GM21723 (cell line): ENCODE measurements around the gene CPSF3.
"Not testable (repeated sequence)": the region's sequence is repeated elsewhere in the genome, so short reads cannot be mapped to it uniquely, and the experiment has no call there.

ENCODE experiments used
- ATAC-seq: cut with Tn5 transposase; IDR thresholded peaks from one replicate; pipeline ENCODE4 v1.9.1; 2021; ENCODE audit warnings: mild to moderate bottlenecking, moderate library complexity; ENCODE audit not compliant: unreplicated experiment

The CPSF3 gene

DNA sequence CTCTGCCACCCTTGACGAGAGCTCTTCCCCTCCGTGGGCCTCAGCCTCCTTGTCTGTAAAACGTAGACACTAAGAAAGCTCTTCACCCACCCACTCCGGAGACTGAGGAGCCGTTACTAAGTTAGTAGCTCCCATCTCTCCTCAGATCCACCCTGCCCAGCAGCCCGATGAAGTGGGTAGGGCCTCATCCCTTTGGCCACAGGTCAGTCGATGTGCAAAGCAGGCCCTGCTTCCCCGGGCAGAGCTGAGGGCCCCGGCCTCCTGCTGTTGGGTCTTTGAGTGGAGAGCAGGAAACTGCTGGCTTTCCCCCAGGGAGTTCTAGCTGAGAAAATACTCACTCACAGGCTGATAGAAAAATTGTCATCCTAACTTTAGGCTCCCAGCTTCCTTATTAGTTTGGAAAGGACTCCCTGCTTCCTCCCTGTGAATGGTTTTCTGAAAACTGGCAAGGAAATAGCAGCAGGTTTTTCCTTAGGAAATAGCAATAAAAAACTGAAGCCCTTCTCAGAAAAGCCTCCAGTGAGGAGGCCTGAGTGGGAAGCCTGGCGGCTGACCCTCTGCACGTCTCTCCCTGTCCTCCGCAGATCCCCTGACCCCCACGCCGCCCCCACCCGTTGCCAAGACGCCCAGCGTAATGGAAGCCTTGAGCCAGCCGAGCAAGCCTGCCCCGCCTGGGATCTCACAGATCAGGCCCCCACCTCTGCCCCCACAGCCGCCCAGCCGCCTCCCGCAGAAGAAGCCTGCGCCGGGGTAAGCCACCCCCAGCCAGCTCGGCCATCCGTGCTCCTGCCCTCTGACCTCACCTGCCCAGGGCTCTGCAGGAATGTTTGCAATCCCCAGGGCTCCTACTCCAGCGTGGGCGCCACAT lies 30.3 kb upstream of the CPSF3 start:
- no peak for ATAC-seq

- no peak for ATAC-seq
Measured at GRCh38 chr2:9394816-9395215, 28.6 kb upstream of the CPSF3 start.

GRCh38 chr2:9397201-9397600 lies 26.3 kb upstream of the CPSF3 start:
- no peak for ATAC-seq

DNA sequence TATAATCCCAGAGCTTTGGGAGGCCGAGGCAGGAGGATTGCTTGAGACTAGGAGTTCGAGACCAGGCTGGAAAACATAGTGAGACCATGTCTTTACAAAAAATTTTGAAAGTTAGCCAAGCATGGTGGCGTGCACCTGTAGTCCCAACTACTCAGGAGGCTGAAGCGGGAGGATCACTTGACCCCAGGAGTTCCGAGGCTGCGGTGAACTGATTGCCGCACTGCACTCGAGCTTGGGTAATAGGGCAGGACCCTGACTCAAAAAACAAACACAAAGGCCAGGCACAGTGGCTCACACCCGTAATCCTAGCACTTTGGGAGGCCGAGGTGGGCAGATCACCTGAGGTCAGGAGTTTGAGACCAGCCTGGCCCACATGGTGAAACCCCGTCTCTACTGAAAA lies 25.2 kb upstream of the CPSF3 start:
- not testable (repeated sequence) for ATAC-seq

GRCh38 chr2:9398881-9399780 lies 24.3 kb upstream of the CPSF3 start:
- ATAC-seq = no peak

DNA sequence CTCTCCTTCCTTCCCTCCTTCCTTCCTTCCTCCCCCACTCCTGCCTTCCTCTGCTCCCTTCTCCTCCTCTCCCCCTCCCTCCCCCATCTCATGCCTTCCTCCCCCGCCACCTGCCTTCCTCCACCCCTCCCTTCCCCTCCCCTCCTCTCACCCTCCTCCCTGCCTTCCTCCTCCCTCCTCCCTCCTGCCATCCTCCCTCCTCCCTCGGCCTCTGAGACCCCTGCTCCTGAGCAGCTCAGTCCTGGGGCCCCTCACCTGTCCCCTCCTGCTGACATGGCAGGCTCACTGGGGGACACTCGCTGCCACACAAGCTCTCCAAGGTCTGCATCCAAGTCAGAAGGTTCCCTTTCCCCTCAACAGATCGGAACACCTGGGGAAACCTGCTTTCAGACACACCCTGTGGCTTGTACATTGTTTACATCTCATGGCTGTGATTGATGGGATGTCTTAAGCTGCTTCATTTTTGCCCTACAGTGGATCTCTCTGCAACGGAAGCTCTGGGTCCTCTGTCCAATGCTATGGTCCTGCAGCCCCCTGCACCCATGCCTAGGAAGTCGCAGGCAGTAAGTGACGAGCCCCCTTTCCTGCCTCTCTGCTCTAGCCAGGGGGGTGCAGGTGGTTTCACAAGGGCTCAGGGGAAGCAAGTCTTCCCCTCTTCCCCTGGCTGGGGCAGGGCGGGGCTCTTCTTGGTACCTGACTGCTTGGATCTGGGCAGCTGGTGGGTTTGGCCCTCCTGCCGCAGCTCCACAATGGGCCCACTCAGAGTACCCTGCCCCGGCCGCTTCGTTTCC lies 23.0 kb upstream of the CPSF3 start:
- ATAC-seq = no peak

- no peak for ATAC-seq
Measured at GRCh38 chr2:9401059-9401547, 22.4 kb upstream of the CPSF3 start.

DNA sequence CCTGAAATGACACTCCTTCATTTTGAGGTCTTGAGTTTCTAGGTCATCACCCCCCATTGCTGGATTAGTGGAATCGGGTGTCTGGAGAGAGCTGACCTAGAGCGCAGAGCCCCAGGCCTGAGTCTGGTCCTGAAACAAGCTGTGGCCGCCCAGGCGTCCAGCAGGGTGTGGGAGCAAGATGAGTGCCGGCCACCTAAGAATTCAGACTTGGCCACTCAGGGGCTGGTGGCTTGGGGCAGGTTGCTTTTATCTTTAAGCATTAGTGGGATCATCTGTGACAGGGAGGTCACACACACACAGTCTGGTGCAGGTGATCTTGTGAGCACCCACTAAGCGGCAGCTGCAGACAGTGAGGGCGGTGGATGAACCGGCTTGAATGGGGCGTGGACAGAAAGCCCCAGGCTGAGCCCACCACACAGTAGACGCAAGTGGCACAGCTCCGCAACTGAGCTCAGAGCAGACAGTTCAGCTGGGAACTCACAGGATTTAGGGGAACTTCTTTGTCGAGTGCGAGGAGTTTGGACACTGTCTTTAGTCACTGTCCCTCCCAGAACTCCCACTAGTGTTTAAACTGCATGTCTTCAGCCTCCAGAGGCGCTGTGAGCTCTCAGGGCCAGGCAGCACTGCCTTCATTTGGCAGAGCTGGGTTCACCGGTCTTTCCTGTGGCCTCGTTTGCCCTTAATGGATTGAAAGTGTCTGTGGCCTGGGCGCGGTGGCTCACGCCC lies 21.6 kb upstream of the CPSF3 start:
- no peak for ATAC-seq

- ATAC-seq = no peak
Measured at GRCh38 chr2:9403924-9404323, 19.5 kb upstream of the CPSF3 start.

- ATAC-seq = no peak
Measured at GRCh38 chr2:9404451-9404850, 19.0 kb upstream of the CPSF3 start.

- no peak for ATAC-seq
Measured at GRCh38 chr2:9405636-9406035, 17.8 kb upstream of the CPSF3 start.

DNA sequence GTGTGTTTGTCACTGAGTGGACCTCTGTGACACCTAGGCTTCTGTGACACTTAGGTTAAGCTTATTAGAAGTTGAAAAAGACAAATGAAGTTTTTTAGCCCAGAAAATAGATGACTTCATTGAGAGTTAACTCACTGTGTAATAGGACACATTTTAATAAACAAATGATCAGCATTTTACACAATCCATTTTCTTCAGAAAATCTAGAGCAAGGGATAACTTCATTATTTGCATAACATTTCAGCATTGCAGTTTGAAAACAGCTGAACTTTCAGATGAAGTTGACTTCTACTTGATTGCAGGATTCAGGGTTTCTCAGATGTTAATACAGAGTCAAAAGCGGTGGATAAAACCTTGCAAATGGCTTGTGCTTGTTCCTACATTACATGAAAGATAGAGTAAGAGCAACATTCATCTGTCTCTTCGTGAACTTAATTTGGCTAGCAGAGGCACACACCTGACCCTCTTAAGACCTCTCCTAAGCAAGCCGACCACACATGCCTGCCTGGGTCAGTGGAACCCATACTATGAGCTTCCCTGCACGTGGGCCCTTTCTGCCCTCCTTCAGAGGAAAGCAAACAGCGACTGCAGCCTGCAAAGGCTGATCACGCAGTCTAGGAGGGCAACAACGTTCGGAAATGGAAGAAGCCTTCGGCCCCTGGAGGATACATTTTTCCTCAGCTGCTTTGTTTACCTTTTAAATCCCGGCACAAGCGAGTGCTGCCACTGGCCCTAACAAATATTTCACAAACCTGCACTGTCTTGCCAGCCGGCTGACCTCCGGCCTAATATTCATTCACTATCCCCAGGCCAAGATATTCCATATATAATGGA lies 16.7 kb upstream of the CPSF3 start:
- ATAC-seq = no peak

GRCh38 chr2:9407363-9407811 lies 16.1 kb upstream of the CPSF3 start:
- no peak for ATAC-seq

- no peak for ATAC-seq
Measured at GRCh38 chr2:9408641-9409151, 14.8 kb upstream of the CPSF3 start.

DNA sequence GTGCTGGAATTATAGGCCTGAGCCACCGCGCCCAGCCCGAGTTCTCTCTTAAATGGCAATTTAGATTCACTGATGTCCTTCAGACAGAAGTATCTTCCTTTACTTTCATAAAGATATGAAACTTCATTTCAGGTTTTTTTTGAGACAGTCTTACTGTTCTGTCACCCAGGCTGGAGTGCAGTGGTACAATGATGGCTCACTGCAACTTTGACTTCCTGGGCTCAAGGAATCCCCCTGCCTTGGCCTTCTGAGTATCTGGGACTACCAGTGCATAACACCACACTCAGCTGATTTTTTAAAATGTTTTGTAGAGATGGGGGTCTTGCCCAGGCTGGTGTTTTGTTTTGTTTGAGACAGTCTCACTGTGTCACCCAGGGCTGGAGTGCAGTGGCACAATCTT lies 13.3 kb upstream of the CPSF3 start:
- ATAC-seq = peak; percentile 85

DNA sequence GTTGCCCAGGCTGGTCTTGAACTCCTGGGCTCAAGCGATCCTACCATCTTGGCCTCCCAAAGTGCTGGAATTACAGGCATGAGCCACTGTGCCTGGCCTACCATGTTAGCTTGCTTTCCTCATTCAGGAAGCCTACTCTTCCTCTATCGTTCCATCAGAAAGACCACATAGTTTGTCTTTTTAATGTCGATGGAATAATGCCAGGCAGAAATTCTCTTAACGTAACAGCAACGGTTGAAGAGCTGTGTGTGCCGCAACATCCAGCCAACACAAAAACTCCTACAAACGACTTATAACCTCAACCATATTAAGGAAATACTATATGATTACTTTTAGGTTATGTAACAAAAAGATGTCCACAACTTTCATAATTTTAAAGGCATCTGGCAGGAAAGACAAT lies 10.7 kb upstream of the CPSF3 start:
- no peak for ATAC-seq

DNA sequence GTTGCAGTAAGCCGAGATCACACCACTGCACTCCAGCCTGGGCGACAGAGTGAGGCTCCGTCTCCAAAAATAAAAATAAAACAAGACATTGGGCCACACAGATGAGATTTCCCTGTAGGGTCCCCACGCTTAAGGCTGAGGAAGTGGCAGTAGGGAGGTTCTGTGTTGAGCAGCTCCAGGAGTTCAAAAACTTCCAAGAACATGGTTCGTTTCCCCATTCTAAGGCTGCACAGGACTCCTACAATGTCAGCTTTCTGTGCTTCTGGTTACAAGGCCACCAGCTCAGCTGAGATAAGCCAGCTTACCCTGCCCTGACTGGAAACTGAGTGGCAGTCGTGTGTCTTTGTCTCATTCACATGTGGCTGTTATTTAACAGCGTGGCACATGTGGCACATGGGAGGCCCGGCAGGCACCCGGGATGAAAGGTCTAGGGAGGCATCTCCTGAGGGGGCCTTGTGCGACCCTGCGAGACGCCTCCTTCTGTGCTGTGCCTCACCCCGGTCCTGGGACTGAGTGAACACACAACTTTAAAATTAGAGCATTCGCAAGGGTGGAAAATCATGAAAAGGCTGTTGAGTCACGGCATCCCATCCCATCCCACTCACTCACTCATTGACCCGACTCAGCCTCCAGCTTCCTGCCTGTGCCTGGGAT lies 7.8 kb upstream of the CPSF3 start:
- no peak for ATAC-seq

DNA sequence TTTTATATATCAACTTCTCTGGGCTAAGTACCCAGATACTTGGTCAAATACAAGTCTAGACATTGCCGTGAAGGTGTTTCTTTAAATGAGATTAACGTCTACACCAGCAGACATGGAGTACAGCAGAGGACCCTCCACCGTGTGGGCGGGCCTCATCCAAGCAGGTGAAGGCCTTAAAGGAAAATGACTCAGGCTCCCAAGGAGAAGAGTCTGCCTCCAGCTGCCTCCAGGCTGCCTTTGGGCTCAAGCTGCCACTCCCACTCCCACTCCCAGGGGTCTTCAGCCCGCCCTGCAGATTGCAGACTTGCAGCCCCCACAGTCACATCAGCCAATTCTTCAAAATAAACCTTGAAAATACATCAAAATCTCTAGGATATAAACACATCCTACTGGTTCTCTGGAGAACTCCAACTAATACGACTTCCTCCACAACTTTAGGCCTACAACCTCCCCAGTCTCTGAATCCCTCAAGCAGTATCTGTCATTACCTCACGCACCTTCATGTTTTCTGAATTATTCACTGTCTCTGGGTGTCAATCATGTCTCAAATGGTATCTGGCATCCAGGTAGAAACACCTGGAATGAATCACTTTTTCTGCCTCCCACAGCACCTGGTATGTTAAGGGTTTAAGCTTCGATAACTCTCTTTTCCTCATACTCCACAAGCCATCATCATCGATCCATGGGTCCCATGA lies 7.0 kb upstream of the CPSF3 start:
- ATAC-seq = no peak
